ENCODE data around the gene SLC46A2. TPM values are rescaled to one million over a fixed set of nuclear protein-coding genes. Genes with fewer than 3 reads are reported as not detected.

Gene SLC46A2
- total and polyA plus RNA-seq, 2 experiments from 2014 or later = 0.11 TPM; not detected in 1

GRCh38 chr9:112892981-112893380 lies 2.3 kb upstream of the SLC46A2 start:
- Histone ChIP-seq H3K27me3 (ENCODE audit: insufficient read depth) (peaks cover 37% of the 10 kb centered on the region), H3K4me2 (no peak overlapping the region), H4K20me1 (replicated peaks; ENCODE audit: insufficient read depth) (no peaks in the 10 kb centered on the region), H3K27ac (ENCODE audit: low read depth) (no peak overlapping the region), H3K9me2 (ENCODE audit: insufficient read depth) (peaks cover 9% of the 10 kb centered on the region; the same call in 1 of the 2 replicates), H3F3A (replicated peaks; ENCODE audit: low read depth) (no peaks in the 10 kb centered on the region), H3K4me1 (ENCODE audit: insufficient read depth) (no peaks in the 10 kb centered on the region; the same call in 1 of the 2 replicates), H3K79me2 (replicated peaks; ENCODE audit: insufficient read depth) (no peaks in the 10 kb centered on the region), H3K36me3 (ENCODE audit: insufficient read depth) (no peaks in the 10 kb centered on the region), H2AFZ (no peak overlapping the region), H3K4me3 (no peak overlapping the region)
- Mint-ChIP-seq H3K4me1 (peaks cover 3% of the 10 kb centered on the region; the same call in 2 of the 3 replicates), H3K27me3 (ENCODE audit: insufficient read depth, low read depth, poor library complexity) (peaks cover 32% of the 10 kb centered on the region), H3K4me3 (no peak overlapping the region), H3K36me3 (ENCODE audit: low read depth) (no peaks in the 10 kb centered on the region), H3K27ac (no peak overlapping the region), H3K9me3 (no peaks in the 10 kb centered on the region)
- TF ChIP-seq REST (IDR thresholded peaks at IDR 0.05; ENCODE audit: unreplicated experiment) (no peak), NANOG (IDR thresholded peaks at IDR 0.05; ENCODE audit: borderline replicate concordance) (no peak), POLR2AphosphoS5 (IDR thresholded peaks at IDR 0.05; ENCODE audit: low read depth) (no peak), EZH2phosphoT487 (IDR thresholded peaks at IDR 0.05; ENCODE audit: unreplicated experiment) (no peak), ZNF114 (CRISPR knock-in tag; IDR thresholded peaks at IDR 0.05) (no peak), ETS1 (IDR thresholded peaks at IDR 0.05) (no peak)
- ATAC-seq = no peak
- no peak for DNase-seq (ENCODE audit: low spot score)

DNA sequence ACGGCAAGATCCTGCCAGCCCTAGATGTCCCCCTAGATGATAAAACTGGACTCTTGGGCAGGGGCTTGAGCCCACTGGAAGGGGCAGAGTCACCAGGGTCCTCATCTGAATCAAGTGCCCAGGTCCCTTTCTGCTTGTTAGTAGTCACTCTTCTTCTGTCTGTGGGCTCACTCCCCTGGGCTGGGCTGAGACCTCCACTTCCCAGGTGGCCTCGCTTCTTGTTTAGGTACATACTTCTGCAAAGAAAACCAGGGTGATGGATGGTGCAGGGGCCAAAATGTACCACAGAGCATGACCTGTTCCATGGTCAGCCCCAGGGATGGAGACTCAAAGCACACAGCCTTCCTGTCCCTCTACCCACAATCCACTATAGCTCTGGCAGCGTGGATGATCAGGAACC lies 845 bp upstream of the SLC46A2 start:
- peak overlapping the region; percentile 75 for H3K4me3 Mint-ChIP-seq
- Histone ChIP-seq H3K9me2 (ENCODE audit: insufficient read depth) (peaks cover 9% of the 10 kb centered on the region; the same call in 1 of the 2 replicates), H3K27ac (ENCODE audit: low read depth) (no peak overlapping the region), H3K4me2 (peak overlapping the region; percentile 87; the same call in 1 of the 2 replicates), H3K4me3 (peak overlapping the region; percentile 69; the same call in 1 of the 2 replicates), H4K20me1 (replicated peaks; ENCODE audit: insufficient read depth) (no peaks in the 10 kb centered on the region), H3K79me2 (replicated peaks; ENCODE audit: insufficient read depth) (no peaks in the 10 kb centered on the region), H3K27me3 (ENCODE audit: insufficient read depth) (peaks cover 37% of the 10 kb centered on the region), H3F3A (replicated peaks; ENCODE audit: low read depth) (no peaks in the 10 kb centered on the region), H2AFZ (no peak overlapping the region), H3K4me1 (ENCODE audit: insufficient read depth) (no peaks in the 10 kb centered on the region; the same call in 1 of the 2 replicates), H3K36me3 (ENCODE audit: insufficient read depth) (no peaks in the 10 kb centered on the region)
- H3K4me1 Mint-ChIP-seq = peaks cover 3% of the 10 kb centered on the region; the same call in 2 of the 3 replicates
- no peak overlapping the region for H3K27ac Mint-ChIP-seq
- DNase-seq (ENCODE audit: low spot score) (no peak), ATAC-seq (no peak)
- H3K27me3 Mint-ChIP-seq (ENCODE audit: insufficient read depth, low read depth, poor library complexity) = peaks cover 34% of the 10 kb centered on the region
- H3K9me3 Mint-ChIP-seq = no peaks in the 10 kb centered on the region
- H3K36me3 Mint-ChIP-seq (ENCODE audit: low read depth) = no peaks in the 10 kb centered on the region
- TF ChIP-seq ZNF331 (CRISPR knock-in tag; IDR thresholded peaks at IDR 0.05; ENCODE audit: low read depth) (no peak), EZH2phosphoT487 (IDR thresholded peaks at IDR 0.05; ENCODE audit: unreplicated experiment) (no peak), CTCF (conservative IDR thresholded peaks at IDR 0.05; ENCODE audit: low read depth in 2 of 2) (no peak)
